ENCODE data around the gene XPO6. TPM values are rescaled to one million over a fixed set of nuclear protein-coding genes. Genes with fewer than 3 reads are reported as not detected.
A peak's percentile ranks its signal among the peaks of the same experiment; 100 is the strongest.

The XPO6 gene
- polyA plus RNA-seq, 1 experiment = 207 TPM

DNA sequence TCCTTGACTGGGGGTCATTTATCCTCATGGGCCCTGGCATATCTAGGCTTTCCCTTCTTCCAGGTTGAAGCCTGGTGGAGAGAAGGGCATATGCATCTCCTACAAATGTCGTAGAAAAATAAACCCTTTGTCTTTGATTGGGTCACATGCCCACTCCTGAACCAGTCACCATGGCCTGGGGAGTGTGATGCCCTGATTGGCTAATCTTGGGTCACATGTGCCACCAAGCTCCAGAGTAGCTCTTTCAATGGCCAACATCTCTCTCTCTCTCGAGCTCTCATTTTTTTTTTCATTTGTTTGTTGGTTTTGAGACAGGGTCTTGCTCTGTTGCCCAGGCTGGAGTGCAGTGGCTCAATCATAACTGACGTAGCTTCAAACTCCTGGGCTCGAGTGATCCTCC is 5.6 kb upstream of the XPO6 start:
- ChIA-PET POLR2A (no interaction called here), CTCF (interaction anchor here (0.6 to 2.8 kb wide), 10 partner anchors 14 to 437 kb away, joined by 3 to 18 read pairs (median 4); no protein-coding TSS in a partner anchor)
- H3K27ac ChIP-seq (ENCODE audit: low read depth, low read length) = no peak overlapping the region
- H3K27me3 ChIP-seq (ENCODE audit: control insufficient read depth, insufficient read depth, low read length) = no peaks in the 10 kb centered on the region
- H3K9me3 ChIP-seq (ENCODE audit: control insufficient read depth, insufficient read depth, low read length) = no peaks in the 10 kb centered on the region
- no peak for DNase-seq (ENCODE audit: low read depth, low spot score)
- no peak overlapping the region for H3K4me3 ChIP-seq (ENCODE audit: low read depth, low read length)
- TF ChIP-seq, protein P1, sequence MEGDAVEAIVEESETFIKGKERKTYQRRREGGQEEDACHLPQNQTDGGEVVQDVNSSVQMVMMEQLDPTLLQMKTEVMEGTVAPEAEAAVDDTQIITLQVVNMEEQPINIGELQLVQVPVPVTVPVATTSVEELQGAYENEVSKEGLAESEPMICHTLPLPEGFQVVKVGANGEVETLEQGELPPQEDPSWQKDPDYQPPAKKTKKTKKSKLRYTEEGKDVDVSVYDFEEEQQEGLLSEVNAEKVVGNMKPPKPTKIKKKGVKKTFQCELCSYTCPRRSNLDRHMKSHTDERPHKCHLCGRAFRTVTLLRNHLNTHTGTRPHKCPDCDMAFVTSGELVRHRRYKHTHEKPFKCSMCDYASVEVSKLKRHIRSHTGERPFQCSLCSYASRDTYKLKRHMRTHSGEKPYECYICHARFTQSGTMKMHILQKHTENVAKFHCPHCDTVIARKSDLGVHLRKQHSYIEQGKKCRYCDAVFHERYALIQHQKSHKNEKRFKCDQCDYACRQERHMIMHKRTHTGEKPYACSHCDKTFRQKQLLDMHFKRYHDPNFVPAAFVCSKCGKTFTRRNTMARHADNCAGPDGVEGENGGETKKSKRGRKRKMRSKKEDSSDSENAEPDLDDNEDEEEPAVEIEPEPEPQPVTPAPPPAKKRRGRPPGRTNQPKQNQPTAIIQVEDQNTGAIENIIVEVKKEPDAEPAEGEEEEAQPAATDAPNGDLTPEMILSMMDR (IDR thresholded peaks at IDR 0.05; ENCODE audit: low read depth, low read length) = no peak

DNA sequence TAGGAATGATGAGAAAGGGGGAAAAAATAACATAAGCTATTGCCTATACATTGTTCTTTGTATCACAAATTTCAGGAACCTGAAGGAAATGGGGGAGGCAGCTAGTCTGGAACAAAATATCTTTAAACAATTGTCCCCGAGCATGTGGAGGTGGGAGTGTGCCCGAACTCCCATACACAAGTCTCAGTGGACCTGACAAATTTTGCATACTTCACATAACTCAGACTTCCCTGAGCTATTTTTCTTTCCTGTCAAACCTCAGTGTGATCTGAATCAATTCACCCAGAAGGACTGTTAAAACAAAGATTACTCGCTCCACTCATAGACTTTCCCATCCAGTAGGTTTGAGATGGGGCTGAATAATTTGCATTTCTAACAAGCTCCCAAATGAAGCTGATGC is 1.6 kb upstream of the XPO6 start:
- no peak for DNase-seq (ENCODE audit: low read depth, low spot score)
- TF ChIP-seq, protein P1 (IDR thresholded peaks at IDR 0.05; ENCODE audit: low read depth, low read length) = no peak
- Histone ChIP-seq H3K27me3 (ENCODE audit: control insufficient read depth, insufficient read depth, low read length) (no peaks in the 10 kb centered on the region), H3K27ac (ENCODE audit: low read depth, low read length) (no peak overlapping the region), H3K4me3 (ENCODE audit: low read depth, low read length) (no peak overlapping the region), H3K9me3 (ENCODE audit: control insufficient read depth, insufficient read depth, low read length) (no peaks in the 10 kb centered on the region; the same call in 1 of the 2 replicates)
- POLR2A ChIA-PET = no interaction called here
- CTCF ChIA-PET = interaction anchor here (0.6 to 0.7 kb wide), 2 partner anchors 58 to 68 kb away, joined by 3 to 5 read pairs; no protein-coding TSS in a partner anchor

DNA sequence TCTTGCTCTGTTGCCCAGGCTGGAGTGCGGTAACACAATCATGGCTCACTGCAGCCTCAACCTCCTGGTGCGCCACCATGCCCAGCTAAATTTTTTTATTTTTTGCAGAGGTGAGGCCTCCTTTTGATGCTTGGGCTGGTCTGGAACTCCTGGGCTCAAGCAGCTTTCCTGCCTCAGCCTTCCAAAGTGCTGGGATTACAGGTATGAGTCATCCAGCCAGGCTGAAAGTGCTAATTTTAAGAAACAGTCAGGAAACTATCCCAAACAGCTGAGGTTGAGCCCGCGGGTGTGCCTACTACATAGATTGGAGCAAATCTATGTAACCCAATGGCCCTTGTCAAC is 738 bp upstream of the XPO6 start:
- no peak for DNase-seq (ENCODE audit: low read depth, low spot score)
- no peaks in the 10 kb centered on the region; the same call in 1 of the 2 replicates for H3K9me3 ChIP-seq (ENCODE audit: control insufficient read depth, insufficient read depth, low read length)

DNA sequence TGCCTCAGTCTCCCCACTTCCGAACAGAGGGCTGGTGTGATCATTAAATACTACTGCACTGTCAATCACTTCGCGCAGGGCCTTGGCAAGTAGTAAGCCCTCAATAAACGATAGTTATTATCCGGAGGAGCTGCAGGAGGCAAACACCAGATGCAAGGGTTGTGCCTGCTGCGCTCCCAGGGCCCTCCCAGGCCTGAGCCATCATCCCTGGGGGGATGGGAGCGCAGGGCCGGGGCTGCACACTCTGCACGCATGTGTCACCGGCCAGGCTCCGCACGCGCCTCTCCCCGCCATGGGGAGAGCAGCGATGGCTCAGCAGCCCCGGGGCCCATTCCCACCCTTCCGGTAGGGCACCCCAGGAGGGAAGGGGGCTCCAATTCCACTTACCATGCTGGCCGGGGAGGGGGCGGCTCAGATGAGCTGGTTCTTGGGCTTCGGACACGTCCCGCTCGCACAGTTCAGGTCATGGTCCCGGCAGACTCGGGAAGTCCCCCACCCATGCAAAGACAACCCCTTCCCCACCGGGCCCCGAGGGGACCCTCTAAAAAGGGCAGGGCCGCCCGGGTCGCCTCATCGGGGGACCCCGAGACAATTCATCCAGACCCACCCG is 681 bp downstream of the XPO6 start:
- TF ChIP-seq, protein P1 (IDR thresholded peaks at IDR 0.05; ENCODE audit: low read depth, low read length) = no peak
- peak overlapping the region; percentile 47 for H3K27ac ChIP-seq (ENCODE audit: low read depth, low read length)
- DNase-seq (ENCODE audit: low read depth, low spot score) = no peak
- no peaks in the 10 kb centered on the region for H3K27me3 ChIP-seq (ENCODE audit: control insufficient read depth, insufficient read depth, low read length)
- peak overlapping the region; percentile 82 for H3K4me3 ChIP-seq (ENCODE audit: low read depth, low read length)
- POLR2A ChIA-PET = interaction anchor here (0.6 to 2.2 kb wide), 4 partner anchors 17 to 119 kb away, joined by 3 to 7 read pairs (median 5); no protein-coding TSS in a partner anchor
- CTCF ChIA-PET = no interaction called here
- H3K9me3 ChIP-seq (ENCODE audit: control insufficient read depth, insufficient read depth, low read length) = no peaks in the 10 kb centered on the region; the same call in 1 of the 2 replicates

More for the DNA sequence above, 738 bp upstream of the XPO6 start:
- TF ChIP-seq, protein P1 (IDR thresholded peaks at IDR 0.05; ENCODE audit: low read depth, low read length) = no peak
- ChIA-PET CTCF (no interaction called here), POLR2A (no interaction called here)
- Histone ChIP-seq H3K27me3 (ENCODE audit: control insufficient read depth, insufficient read depth, low read length) (no peaks in the 10 kb centered on the region), H3K4me3 (ENCODE audit: low read depth, low read length) (peak overlapping the region; percentile 82), H3K27ac (ENCODE audit: low read depth, low read length) (peak overlapping the region; percentile 66)

DNA sequence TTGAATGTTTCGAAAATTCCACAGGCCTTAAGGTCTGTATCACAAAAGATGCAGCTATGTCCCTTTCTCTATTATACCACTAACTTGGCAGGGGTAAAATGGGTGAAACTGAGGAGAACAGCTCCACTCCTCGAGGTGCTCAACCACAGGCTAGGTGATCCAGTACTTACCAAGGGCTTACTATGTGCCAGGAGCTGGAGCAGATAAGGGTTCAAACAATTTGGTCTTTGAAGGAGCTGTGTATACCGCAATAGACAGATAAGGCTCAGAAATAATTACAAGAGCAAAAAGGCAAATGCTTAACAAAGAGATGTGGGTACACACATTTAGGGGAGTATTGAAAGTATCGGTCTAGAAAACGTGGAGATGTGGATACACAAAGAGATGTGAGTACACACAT is 1.5 kb downstream of the XPO6 start:
- H3K4me3 ChIP-seq (ENCODE audit: low read depth, low read length) = peak overlapping the region; percentile 82
- no peak for DNase-seq (ENCODE audit: low read depth, low spot score)
- ChIA-PET POLR2A (interaction anchor here (0.8 to 2.2 kb wide), 3 partner anchors 16 to 69 kb away, joined by 3 to 7 read pairs (median 3); no protein-coding TSS in a partner anchor), CTCF (interaction anchor here (0.6 to 0.9 kb wide), 2 partner anchors 68 to 69 kb away, joined by 3 to 6 read pairs; no protein-coding TSS in a partner anchor)
- no peaks in the 10 kb centered on the region; the same call in 1 of the 2 replicates for H3K9me3 ChIP-seq (ENCODE audit: control insufficient read depth, insufficient read depth, low read length)
- TF ChIP-seq, protein P1 (IDR thresholded peaks at IDR 0.05; ENCODE audit: low read depth, low read length) = no peak
- H3K27me3 ChIP-seq (ENCODE audit: control insufficient read depth, insufficient read depth, low read length) = no peaks in the 10 kb centered on the region
- H3K27ac ChIP-seq (ENCODE audit: low read depth, low read length) = no peak overlapping the region
